NCI-H187 (cell line): Measurements from ENCODE around the gene DONSON.

ENCODE experiments used
- DNase-seq, 2 experiments: peaks; one replicate each; lab custom pipeline; 2025; lab: John Stamatoyannopoulos, UW

The DONSON gene

DNA sequence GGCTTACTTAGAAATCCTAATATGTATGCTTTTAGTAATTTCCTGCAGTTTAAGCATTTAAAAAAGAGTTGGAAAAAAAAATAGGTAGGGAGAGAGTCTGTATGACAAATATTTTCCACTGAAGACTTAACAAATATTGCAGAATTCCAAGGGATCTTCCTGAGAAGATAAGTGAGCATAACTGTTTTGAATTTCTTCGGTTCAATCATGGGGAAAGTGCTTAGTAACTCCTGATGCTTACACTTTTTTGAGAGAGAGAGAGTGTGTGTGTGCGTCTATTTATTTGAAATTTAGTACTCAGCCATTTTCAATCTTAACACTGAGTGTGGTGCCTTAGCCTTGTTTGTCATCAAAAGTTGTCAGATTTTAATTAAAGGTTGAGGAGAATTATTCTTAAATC lies 27.1 kb downstream of the DONSON start:
- no peak for DNase-seq

DNA sequence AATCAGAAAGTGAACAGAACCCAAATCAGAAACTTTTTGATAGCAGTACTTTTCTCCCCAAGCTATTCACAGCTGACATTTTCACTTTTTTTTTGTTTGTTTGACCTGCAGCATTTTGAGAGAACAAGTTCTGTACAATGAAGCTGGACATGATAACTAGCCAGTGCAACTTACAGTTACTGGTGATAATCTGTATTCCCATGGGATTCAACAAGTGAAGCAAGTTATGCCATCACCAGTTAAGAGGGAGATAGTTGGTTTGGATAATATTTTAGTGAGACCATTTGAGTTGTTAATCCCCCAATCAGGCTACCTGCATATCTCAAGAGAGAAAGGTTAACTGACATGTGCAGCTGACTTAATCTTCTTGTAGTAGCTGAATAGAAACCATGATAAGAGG lies 27.5 kb downstream of the DONSON start:
- no peak for DNase-seq

DNA sequence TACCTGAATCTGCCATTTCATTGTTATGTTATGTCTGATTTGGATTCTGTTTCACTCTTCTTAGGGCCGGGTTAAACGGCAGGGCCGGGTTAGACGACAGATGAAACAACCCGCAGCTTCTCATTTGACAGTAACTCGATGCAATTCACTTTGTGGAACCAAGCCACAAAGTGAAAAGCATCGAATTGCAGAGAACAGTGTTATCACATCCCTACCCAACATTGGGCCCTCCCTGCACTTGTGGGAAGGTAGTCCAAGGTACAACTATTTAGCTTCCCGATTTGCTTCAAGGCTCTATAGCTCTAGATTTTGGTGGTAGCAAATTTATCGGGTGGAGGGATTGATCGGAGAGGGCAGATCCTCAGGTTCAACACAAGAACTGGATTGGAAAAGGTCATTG lies 28.7 kb downstream of the DONSON start:
- DNase-seq, result no peak

DNA sequence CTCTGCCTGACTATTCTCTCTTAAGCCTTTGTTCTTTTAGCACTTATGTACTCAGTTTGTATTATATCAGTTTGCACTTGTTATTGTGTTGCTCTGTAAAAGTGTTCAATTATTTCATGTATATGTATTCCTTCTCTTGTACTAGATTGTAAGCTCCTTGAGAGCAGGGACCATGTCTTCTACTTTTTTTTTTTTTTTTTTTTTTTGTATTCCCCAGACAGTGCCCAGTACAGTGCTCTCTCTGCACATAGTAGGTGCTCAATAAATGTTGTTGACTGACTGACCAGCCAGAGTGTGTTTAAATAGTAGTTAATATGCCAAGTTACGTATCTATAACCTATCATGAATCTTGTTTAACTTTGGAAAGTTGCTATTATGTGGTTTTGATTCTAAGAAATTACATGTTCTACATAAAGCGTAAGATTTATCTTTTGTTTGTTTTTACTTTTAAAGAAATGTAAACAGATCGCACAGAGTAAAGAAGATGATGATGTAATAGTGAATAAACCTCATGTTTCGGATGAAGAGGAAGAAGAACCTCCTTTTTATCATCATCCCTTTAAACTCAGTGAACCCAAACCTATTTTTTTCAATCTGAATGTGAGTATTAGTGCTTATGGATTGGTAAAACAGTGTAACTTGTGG lies 29.6 kb downstream of the DONSON start:
- no peak for DNase-seq

GRCh38 chr21:33557447-33557846 lies 31.0 kb downstream of the DONSON start:
- no peak for DNase-seq

GRCh38 chr21:33554982-33555344 lies 33.5 kb downstream of the DONSON start:
- DNase-seq, result no peak

- DNase-seq, result no peak
Observed at GRCh38 chr21:33554236-33554981, 34.1 kb downstream of the DONSON start.

DNA sequence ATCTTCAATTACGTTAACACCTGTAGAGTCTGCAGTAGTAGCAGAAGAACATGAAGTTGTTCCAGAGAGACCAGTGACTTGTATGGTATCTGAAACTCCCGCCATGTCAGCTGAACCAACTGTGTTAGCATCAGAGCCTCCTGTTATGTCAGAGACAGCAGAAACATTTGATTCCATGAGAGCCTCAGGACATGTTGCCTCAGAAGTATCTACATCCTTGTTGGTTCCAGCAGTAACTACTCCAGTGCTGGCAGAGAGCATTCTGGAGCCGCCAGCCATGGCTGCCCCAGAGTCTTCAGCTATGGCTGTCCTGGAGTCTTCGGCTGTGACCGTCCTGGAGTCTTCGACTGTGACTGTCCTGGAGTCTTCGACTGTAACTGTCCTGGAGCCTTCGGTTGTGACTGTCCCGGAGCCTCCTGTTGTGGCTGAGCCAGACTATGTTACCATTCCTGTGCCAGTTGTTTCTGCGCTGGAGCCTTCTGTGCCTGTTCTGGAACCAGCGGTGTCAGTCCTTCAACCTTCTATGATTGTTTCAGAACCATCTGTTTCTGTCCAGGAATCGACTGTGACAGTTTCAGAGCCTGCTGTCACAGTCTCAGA lies 35.4 kb downstream of the DONSON start:
- no peak for DNase-seq

GRCh38 chr21:33552093-33552998 lies 36.1 kb downstream of the DONSON start:
- DNase-seq, result no peak

DNA sequence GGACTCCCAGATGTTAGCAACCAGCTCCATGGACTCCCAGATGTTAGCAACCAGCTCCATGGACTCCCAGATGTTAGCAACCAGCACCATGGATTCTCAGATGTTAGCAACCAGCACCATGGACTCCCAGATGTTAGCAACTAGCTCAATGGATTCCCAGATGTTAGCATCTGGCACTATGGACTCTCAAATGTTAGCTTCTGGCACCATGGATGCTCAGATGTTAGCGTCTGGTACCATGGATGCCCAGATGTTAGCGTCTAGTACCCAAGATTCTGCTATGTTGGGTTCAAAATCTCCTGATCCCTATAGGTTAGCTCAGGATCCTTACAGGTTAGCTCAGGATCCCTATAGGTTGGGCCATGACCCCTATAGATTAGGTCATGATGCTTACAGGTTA lies 36.8 kb downstream of the DONSON start:
- no peak for DNase-seq

- no peak for DNase-seq
Observed at GRCh38 chr21:33550772-33551660, 37.5 kb downstream of the DONSON start.

GRCh38 chr21:33549848-33550771 lies 38.4 kb downstream of the DONSON start:
- no peak for DNase-seq

- DNase-seq, result no peak
Observed at GRCh38 chr21:33546086-33546485, 42.4 kb downstream of the DONSON start.

- DNase-seq, result no peak
Observed at GRCh38 chr21:33544451-33545195, 43.9 kb downstream of the DONSON start.

DNA sequence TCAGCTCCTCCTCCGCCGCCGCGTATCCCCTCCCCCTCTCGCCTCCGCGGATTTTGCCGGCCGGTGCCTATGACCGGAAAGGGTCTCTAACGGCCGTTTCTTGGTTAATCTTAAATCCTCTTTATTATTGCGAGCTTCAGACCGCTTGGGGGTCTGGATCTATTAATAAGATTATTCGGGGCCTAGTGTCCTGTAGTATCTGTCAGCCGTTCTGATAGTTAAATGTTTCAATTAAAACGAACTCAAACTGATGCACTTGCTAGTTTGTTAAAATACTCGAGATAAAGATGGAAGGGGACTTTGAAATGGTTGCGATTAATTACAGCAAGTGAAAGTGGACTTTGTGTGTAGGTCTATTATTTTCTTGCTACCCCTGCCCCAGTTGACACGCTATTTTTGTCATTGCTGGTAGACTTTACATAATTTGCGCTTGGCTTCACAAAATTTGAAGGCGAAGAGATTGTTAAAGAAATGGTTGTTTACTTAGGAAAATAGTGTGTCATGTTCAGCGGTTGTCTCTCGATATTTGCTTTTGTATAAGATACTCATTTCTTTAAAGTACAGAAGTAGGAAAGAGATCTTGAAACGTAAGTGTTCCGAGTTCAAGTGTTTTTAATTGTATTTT lies 44.9 kb downstream of the DONSON start:
- DNase-seq, result no peak

DNA sequence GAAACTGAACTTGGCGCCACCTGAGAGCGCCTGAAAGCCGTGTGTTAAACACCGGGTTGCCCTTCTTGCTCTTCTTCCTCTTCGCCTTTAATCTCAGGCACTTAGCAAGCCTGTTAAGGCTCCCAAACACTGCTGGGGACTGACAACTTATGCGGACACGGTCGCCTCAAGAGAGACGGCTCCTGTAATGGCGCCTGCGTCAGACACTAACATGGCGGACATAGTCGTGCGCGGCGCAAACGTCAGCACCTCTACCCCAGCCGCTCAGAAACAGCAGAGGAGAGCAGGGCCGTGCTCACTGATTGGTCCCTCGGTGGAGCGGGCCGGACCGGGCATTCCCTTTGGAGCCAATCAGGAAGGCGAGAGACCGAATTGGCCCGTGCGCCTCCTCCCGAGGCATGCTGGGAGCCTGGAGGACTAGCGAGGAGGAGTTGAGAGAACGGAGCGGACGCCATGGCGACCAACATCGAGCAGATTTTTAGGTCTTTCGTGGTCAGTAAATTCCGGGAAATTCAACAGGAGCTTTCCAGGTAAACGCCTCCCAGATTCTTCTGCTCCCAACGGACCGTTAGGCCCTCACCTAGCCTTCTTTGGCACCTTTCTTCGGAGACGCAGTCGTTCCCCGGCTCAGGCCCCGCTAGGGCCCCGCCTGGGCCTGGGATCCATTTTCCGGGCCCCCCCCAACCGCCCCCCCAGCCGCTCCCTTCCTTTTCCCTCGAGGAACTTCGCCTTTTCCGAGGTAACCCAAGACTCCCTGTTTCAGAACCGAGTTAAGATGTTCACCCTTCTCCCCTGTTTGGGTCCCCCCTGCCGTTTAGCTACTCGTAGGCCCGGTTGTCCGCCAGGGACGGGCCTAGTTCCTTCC lies 45.6 kb downstream of the DONSON start, which contains the start of gene SON:
Gene SON, plus strand, starts transcription at position 399 of the 865 bp plus-strand sequence. Its CDS starts 55 bp downstream, at position 454.
- DNase-seq, result peak; percentile 96 to 99

DNA sequence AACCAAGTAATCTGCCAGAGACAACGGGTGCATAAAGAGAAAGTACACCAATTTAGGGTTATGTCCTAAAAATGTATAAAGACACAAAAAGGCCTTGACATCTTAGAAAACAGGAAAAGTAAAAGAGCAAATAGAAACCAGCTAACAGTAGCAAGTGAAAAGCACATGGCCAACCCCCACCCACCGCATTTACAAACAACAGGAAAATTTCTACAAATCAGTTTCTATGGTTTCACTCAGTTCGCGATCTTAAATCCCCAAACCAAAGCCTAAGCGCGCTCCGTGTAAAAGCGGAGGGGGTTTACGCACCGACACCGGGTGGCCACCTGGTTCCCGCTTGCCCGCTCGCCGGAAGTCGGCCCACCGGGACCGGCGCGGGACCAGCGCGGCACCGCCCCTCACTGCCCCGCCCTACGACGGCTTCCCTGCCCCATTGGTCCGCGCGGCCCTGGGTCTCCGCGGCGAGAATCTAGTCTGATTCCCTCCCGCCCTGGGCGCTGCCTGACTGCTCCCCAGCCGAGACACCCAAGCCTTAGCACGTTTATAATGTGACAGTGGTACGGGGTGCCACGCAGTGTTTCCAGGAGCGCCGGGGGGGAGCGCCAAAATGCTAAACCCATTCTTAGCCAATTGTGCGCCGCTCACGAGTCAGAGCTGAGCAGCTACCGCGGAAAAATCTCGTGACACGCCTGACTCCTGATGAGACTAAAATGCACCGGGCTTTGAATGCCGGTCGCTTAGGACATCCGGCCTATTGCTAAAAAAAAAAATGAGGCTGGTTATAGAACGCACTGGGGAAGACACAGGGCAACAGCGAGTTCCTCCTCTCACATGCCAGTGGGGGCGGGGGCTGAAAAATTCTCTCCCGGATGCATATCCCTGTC lies 46.5 kb downstream of the DONSON start, which contains the start of gene GART:
Gene GART, minus strand, starts transcription at position 362 of the 884 bp plus-strand sequence. CDS start 2,802 bp downstream, outside the sequence.
- peak; percentile 75 to 87 for DNase-seq
